ENCODE results near the gene PARG.

DNA sequence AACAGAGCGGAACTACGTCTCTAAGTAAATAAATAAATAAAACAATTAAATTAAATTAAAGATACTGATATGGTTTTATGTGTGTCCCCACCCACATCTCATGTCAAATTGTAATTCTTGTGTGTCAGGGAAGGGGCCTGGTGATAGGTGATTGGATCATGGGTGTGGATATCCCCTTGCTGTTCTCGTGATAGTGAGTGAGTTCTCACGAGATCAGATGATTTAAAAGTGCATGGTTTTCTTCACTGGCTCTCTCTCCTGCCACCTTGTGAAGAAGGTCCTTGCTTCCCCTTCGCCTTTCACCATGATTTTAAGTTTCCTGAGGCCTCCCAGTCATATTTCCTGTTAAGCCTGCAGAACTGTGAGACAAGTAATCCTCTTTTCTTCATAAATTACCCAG lies 150.7 kb downstream of the PARG start:
- TF ChIP-seq, protein P1, sequence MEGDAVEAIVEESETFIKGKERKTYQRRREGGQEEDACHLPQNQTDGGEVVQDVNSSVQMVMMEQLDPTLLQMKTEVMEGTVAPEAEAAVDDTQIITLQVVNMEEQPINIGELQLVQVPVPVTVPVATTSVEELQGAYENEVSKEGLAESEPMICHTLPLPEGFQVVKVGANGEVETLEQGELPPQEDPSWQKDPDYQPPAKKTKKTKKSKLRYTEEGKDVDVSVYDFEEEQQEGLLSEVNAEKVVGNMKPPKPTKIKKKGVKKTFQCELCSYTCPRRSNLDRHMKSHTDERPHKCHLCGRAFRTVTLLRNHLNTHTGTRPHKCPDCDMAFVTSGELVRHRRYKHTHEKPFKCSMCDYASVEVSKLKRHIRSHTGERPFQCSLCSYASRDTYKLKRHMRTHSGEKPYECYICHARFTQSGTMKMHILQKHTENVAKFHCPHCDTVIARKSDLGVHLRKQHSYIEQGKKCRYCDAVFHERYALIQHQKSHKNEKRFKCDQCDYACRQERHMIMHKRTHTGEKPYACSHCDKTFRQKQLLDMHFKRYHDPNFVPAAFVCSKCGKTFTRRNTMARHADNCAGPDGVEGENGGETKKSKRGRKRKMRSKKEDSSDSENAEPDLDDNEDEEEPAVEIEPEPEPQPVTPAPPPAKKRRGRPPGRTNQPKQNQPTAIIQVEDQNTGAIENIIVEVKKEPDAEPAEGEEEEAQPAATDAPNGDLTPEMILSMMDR (optimal IDR thresholded peaks at IDR 0.05 in 1 of 3, IDR thresholded peaks at IDR 0.05 in 1 of 3, conservative IDR thresholded peaks at IDR 0.05 in 1 of 3; ENCODE audit: extremely low read depth in 1 of 3, insufficient read depth in 2 of 3, low read length in 3 of 3): no peak
- no peak for TF ChIP-seq EZH2 (IDR thresholded peaks at IDR 0.05; ENCODE audit: low read length)
